ENCODE measurements around the gene TOR1A. TPM values are rescaled to one million over a fixed set of nuclear protein-coding genes. Genes with fewer than 3 reads are reported as not detected.
A peak's percentile ranks its signal among the peaks of the same experiment; 100 is the strongest.
"Not testable (repeated sequence)": the region's sequence is repeated elsewhere in the genome, so short reads cannot be mapped to it uniquely, and the experiment has no call there.

TOR1A gene
- total RNA-seq, 1 donor from 2014 or later: 19.2 TPM

DNA sequence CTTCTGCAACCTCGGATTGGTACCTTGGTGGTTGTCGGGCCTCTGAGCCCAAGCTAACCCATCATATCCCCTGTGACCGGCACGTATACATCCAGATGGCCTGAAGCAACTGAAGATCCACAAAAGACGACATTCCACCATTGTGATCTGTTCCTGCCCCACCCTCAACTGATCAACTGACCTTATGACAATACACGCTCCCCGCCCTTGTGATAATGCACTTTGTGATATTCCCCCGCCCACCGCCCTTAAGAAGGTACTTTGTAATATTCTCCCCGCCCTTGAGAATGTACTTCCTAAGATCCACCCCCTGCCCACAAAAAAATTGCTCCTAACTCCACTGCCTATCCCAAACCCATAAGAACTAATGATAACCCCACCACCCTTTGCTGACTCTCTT lies 37.5 kb downstream of the TOR1A start:
- Histone ChIP-seq H3K4me3 (ENCODE audit: low read depth, low read length) (no peak overlapping the region), H3K36me3 (ENCODE audit: control insufficient read depth, insufficient read depth, low read length) (no peaks in the 10 kb centered on the region), H3K27me3 (ENCODE audit: control insufficient read depth, insufficient read depth, low read length) (no peaks in the 10 kb centered on the region)
- DNase-seq (ENCODE audit: low read depth): no peak
- no peak for FAIRE-seq
- no peak for TF ChIP-seq CTCF (IDR thresholded peaks at IDR 0.05; ENCODE audit: insufficient read depth, low read length, severe bottlenecking)

DNA sequence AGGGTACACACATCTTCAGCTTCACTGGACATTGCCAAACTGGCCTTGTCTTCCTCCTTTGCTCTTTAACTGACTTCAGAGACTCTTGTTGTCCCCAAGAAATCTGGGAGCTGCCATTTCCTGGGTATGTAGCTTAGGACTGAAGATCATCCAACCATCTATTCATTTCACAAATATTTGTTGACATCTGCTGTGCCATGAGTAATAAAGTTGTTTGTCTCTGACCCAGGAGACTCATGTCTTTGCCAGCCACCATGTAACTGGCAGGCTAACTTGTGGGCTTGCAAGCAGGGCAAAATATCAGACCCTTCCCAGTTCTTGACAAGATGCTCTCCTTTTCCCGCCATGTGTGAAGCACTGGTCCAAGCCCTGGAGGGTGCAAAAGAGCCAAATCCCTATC lies 38.1 kb downstream of the TOR1A start:
- no peak for DNase-seq (ENCODE audit: low read depth)
- H3K27me3 ChIP-seq (ENCODE audit: control insufficient read depth, insufficient read depth, low read length): no peaks in the 10 kb centered on the region
- no peak for FAIRE-seq
- TF ChIP-seq CTCF (IDR thresholded peaks at IDR 0.05; ENCODE audit: insufficient read depth, low read length, severe bottlenecking): no peak
- H3K36me3 ChIP-seq (ENCODE audit: control insufficient read depth, insufficient read depth, low read length): no peaks in the 10 kb centered on the region
- H3K4me3 ChIP-seq (ENCODE audit: low read depth, low read length): no peak overlapping the region

- not testable (repeated sequence) for H3K36me3 ChIP-seq (ENCODE audit: control insufficient read depth, insufficient read depth, low read length); H3K27me3 ChIP-seq (ENCODE audit: control insufficient read depth, insufficient read depth, low read length); H3K4me3 ChIP-seq (ENCODE audit: low read depth, low read length); FAIRE-seq; DNase-seq (ENCODE audit: low read depth)
Measured at GRCh38 chr9:129784970-129785369, 39.0 kb downstream of the TOR1A start.

GRCh38 chr9:129783516-129784361 lies 40.2 kb downstream of the TOR1A start:
- FAIRE-seq (no peak), DNase-seq (ENCODE audit: low read depth) (peak; percentile 43)
- Histone ChIP-seq H3K36me3 (ENCODE audit: control insufficient read depth, insufficient read depth, low read length) (no peaks in the 10 kb centered on the region), H3K27me3 (ENCODE audit: control insufficient read depth, insufficient read depth, low read length) (no peaks in the 10 kb centered on the region), H3K4me3 (ENCODE audit: low read depth, low read length) (no peak overlapping the region)
- TF ChIP-seq CTCF (IDR thresholded peaks at IDR 0.05; ENCODE audit: insufficient read depth, low read length, severe bottlenecking): peak; percentile 82

DNA sequence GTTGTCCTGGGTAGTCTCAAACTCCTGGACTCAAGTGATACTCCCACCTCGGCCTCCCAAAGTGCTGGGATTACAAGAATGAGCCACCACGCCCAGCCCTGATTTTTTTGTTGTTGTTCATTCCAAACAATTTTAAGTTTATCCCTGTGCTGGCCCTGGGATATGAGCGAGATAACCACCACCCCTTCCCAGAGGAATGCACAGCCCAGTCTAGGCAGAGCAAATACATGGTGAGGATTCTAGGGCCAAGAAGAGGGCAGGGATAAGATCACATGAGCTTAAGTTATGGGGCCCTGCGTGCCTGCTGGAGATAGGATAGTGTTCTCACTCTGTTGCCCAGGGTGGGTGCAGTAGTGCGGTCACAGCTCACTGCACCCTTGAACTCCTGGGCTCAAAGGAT lies 42.0 kb downstream of the TOR1A start:
- no peaks in the 10 kb centered on the region for H3K27me3 ChIP-seq (ENCODE audit: control insufficient read depth, insufficient read depth, low read length)
- DNase-seq (ENCODE audit: low read depth): no peak
- no peaks in the 10 kb centered on the region for H3K36me3 ChIP-seq (ENCODE audit: control insufficient read depth, insufficient read depth, low read length)
- no peak for FAIRE-seq
- TF ChIP-seq CTCF (IDR thresholded peaks at IDR 0.05; ENCODE audit: insufficient read depth, low read length, severe bottlenecking): no peak
- no peak overlapping the region for H3K4me3 ChIP-seq (ENCODE audit: low read depth, low read length)

DNA sequence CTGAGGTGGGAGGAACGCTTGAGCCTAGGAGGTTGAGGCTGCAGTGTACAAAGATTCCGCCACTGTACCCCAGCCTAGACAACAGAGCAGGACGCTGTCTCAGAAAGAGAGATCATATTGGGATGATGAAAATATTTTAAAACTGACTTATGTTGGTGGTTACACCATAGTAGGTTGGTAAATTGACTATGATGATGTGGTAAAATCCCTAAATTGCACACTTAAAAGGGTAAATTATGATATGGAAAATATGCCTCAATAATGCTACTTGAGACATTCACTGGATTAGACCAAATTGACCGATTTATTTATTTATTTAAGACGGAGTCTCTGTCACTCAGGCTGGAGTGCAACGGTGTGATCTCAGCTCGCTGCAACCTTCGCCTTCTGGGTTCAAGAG lies 42.8 kb downstream of the TOR1A start:
- no peak overlapping the region for H3K4me3 ChIP-seq (ENCODE audit: low read depth, low read length)
- no peaks in the 10 kb centered on the region for H3K27me3 ChIP-seq (ENCODE audit: control insufficient read depth, insufficient read depth, low read length)
- no peak for FAIRE-seq
- no peaks in the 10 kb centered on the region for H3K36me3 ChIP-seq (ENCODE audit: control insufficient read depth, insufficient read depth, low read length)
- DNase-seq (ENCODE audit: low read depth): no peak
- TF ChIP-seq CTCF (IDR thresholded peaks at IDR 0.05; ENCODE audit: insufficient read depth, low read length, severe bottlenecking): no peak
